Retina (tissue), 1 donor: ENCODE measurements around the gene MSMB.
"Not testable (repeated sequence)": the region's sequence is repeated elsewhere in the genome, so short reads cannot be mapped to it uniquely, and the experiment has no call there.

ENCODE experiments used
- DNase-seq: peaks from one replicate; pipeline ENCODE4 v3.0.0-alpha.2; 2016

Gene MSMB

GRCh38 chr10:46069771-46070463 is 23.8 kb upstream of the MSMB start:
- no peak for DNase-seq

- no peak for DNase-seq
Measured at GRCh38 chr10:46068905-46069304, 22.8 kb upstream of the MSMB start.

- DNase-seq = no peak
Measured at GRCh38 chr10:46068117-46068516, 22.0 kb upstream of the MSMB start.

- DNase-seq = no peak
Measured at GRCh38 chr10:46064269-46064817, 18.3 kb upstream of the MSMB start.

GRCh38 chr10:46062723-46063428 is 16.8 kb upstream of the MSMB start:
- no peak for DNase-seq

- DNase-seq = no peak
Measured at GRCh38 chr10:46060706-46061105, 14.6 kb upstream of the MSMB start.

- not testable (repeated sequence) for DNase-seq
Measured at GRCh38 chr10:46057927-46058326, 11.9 kb upstream of the MSMB start.

- DNase-seq = no peak
Measured at GRCh38 chr10:46057038-46057437, 11.0 kb upstream of the MSMB start.

GRCh38 chr10:46055771-46056170 is 9.7 kb upstream of the MSMB start:
- no peak for DNase-seq

GRCh38 chr10:46053534-46054434 is 7.7 kb upstream of the MSMB start:
- no peak for DNase-seq

GRCh38 chr10:46052791-46053375 is 6.8 kb upstream of the MSMB start:
- no peak for DNase-seq

- no peak for DNase-seq
Measured at GRCh38 chr10:46052057-46052790, 6.2 kb upstream of the MSMB start.

GRCh38 chr10:46050941-46051623 is 5.0 kb upstream of the MSMB start:
- no peak for DNase-seq

- not testable (repeated sequence) for DNase-seq
Measured at GRCh38 chr10:46049497-46049831, 3.4 kb upstream of the MSMB start.

GRCh38 chr10:46048152-46048551 is 2.1 kb upstream of the MSMB start:
- no peak for DNase-seq

GRCh38 chr10:46042527-46042926 is 3.5 kb downstream of the MSMB start:
- no peak for DNase-seq

GRCh38 chr10:46040004-46040403 is 6.1 kb downstream of the MSMB start:
- no peak for DNase-seq

GRCh38 chr10:46037107-46037825 is 8.8 kb downstream of the MSMB start:
- DNase-seq = no peak

GRCh38 chr10:46035923-46036849 is 9.9 kb downstream of the MSMB start:
- DNase-seq = no peak

- DNase-seq = no peak
Measured at GRCh38 chr10:46033602-46034011, 12.5 kb downstream of the MSMB start.
